VCaP (cell line): ENCODE data around the gene TXNDC17.

Experiments used
- H3K27ac ChIP-seq: fragments of 450-650 bp; 2 replicates; pipeline ENCODE4 v1.5.1; 2017
- TF ChIP-seq, protein P1 (sequence below): fragments of 450-650 bp; conservative IDR thresholded peaks from 2 replicates; pipeline ENCODE4 v1.5.1; 2017; ENCODE audit warnings: mild to moderate bottlenecking, moderate library complexity

The TXNDC17 gene

DNA sequence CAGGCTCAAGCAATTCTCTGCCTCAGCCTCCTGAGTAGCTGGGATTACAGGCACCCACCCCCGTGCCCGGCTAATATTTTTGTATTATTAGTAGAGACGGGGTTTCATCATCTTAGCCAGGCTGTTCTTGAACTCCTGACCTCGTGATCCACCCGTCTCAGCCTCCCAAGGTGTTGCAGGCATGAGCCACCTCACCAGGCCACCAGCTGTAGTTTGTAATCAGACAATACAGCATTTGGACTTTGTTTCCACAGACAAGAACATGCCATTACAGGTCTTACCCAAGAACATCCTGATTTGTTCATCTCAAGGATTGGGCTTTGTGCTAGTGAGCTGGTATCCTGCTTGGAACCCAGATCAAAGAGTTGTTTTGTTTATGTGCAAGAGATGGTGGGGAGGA lies 40.8 kb downstream of the TXNDC17 start:
- peak overlapping the region; percentile 26 for H3K27ac ChIP-seq
- TF ChIP-seq, protein P1, sequence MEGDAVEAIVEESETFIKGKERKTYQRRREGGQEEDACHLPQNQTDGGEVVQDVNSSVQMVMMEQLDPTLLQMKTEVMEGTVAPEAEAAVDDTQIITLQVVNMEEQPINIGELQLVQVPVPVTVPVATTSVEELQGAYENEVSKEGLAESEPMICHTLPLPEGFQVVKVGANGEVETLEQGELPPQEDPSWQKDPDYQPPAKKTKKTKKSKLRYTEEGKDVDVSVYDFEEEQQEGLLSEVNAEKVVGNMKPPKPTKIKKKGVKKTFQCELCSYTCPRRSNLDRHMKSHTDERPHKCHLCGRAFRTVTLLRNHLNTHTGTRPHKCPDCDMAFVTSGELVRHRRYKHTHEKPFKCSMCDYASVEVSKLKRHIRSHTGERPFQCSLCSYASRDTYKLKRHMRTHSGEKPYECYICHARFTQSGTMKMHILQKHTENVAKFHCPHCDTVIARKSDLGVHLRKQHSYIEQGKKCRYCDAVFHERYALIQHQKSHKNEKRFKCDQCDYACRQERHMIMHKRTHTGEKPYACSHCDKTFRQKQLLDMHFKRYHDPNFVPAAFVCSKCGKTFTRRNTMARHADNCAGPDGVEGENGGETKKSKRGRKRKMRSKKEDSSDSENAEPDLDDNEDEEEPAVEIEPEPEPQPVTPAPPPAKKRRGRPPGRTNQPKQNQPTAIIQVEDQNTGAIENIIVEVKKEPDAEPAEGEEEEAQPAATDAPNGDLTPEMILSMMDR = no peak

DNA sequence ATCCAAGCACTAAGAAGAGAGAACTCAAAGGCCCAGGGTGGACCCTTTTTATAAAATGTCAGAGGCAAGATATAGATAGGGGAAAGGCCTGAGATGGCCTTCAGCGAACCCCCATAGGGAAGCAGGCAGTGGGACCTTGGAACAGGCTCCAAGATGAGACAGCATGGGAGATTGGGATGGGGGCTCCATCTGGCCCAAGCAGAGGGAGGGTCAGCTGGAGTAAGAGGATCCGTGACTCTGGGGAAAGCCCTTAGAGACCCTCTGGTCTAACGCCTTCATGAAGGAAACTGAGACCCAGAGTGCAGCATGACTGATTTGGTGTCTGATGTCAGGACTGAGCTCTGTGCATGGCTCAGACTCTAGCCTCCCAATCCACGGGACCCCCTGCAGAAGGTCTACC lies 41.5 kb downstream of the TXNDC17 start:
- TF ChIP-seq, protein P1 = no peak
- no peak overlapping the region for H3K27ac ChIP-seq

DNA sequence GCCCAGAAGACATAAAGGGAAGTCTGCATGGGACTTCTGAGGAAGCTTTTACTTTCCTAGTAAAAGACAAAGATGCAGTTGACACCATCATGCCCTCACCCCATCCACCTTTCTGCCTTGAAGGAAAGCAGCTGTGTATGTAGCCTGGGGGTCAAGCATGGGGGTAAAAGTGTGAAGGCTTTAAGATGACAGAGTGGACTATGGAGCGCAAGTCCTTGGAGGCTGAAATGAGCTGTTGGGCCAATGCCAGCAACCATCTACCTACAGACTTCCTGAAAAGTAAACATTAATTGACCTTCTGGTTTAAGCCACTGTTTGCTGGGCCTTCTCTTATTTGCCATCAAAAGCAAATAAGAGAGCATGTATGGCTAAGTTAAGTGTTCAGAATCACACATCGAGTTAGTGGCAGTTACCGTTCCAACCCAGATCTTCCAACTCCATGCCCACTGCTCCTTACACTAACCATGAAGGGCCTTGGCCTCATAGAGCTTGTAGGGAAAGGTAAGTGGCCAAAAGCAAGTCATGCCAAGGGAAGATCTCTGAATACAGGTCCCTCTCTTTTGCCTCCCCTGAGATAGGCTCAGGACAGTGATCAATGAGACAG lies 42.3 kb downstream of the TXNDC17 start:
- H3K27ac ChIP-seq = no peak overlapping the region
- TF ChIP-seq, protein P1 = no peak

DNA sequence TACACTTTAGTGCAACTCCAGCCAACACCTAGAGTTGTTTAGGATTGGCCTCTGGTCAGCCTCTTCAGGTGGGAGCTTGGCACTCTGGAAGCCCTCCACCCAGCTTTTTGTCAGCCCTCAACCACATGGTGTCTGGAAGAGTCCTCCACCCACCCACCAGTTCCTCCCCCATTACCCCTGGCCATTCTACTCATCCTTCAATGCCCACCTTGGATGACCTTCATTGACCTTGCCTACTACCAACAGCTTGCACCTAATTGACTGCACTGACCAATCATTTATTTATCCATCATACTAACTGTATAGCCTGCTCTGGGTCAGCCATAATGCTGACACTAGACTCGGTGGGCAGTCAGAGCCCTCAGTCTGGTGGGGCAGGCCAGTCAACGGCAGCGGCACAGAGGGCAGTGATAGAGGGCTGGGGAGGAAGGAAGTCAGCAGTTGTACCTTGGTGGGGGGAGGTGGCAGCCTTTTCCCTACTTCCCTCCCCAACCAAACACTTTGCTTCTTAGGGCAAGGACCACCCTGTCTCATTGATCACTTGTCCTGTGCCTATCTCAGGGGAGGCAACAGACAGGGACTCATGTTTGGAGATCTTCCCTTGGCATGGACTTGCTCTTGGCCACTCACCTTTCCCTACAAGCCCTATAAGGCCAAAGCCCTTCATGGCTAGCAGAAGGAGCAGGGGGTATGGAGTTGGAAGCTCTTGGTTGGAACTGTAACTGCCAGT lies 43.0 kb downstream of the TXNDC17 start:
- TF ChIP-seq, protein P1 = no peak
- H3K27ac ChIP-seq = no peak overlapping the region

DNA sequence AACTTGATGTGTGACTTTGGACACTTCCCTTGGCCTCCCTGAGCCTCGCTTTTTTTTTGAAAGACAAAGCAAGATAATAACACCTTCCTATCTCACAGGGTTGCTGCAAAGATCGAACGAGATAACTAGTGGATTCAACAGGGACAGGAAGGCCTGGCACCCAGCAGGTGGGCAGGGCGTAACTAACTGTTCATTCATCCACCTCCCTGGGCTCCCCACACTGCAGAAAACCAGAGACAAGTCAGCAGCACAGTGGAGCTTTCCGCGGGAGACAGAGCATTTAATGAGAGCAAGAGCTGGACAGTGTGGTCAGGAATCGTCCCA lies 43.6 kb downstream of the TXNDC17 start:
- no peak overlapping the region for H3K27ac ChIP-seq
- TF ChIP-seq, protein P1 = no peak

DNA sequence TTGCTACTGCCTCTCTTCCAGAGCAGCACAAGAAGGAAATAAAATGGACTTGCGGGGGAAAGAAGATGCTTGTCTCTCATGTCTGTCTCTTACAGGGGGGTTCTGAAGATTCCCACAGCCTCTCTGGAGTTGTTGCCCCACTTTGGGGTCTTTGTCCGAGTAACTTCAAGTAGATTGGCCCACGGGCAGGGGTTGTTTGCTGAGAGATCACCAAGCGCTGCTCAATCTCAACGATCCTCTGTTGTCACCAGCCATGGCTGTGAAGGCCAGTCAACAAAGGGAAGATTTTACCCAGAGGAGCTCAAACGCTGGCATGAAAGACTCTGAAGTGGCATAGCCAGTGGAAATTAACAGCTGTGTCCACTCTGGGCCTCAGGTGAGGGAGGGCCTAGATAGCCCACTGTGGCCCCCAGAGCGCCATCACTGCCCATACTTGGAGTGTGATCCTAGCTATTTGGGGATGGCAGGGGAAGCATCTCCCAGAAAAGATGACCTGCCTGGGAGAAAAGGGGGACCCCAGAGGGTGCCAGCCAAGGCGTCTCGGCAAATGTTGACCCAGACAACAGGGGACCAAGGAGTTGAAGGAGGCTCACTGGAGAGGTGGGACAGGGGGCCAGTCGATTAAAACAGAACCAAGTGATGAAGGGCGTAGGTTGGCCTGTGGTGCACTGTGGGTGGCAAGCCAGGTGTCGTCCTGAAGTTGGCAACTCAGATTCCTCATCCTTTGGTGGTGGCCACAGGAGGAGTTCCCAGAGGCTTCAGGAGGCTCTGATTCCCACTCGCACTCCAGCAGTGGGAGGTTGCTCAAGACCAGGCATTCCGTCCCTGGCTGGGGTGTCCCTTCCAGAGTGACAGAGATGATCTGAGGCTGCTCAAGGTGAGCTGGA lies 44.3 kb downstream of the TXNDC17 start:
- TF ChIP-seq, protein P1 = no peak
- H3K27ac ChIP-seq = no peak overlapping the region

DNA sequence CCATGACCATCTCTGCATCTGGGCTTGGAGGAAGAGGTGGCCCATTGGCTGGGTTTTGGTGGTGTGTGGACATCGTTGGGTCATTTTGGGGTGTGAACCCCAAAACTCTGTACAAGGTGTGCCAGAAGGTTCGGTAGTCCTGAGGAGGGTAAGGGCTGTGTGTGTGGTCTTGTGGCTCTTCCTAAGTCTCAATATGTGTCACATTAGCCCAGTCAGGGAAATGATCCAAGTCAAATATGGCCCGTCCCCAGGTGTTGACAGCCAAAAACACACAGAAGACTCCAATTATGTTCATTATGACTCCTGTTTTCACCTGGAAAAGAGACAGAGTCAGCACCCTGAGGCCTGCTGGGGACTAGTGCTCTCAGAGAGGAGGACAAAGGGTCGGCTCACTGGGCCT lies 45.2 kb downstream of the TXNDC17 start:
- no peak overlapping the region for H3K27ac ChIP-seq
- TF ChIP-seq, protein P1 = no peak
